Ovary (tissue), 9 donors: ENCODE data around the gene P2RY11. TPM values are rescaled to one million over a fixed set of nuclear protein-coding genes. Genes with fewer than 3 reads are reported as not detected.

Source experiments
- DNase-seq, 5 donors: peaks; one replicate each; pipeline ENCODE4 v3.0.0-alpha.2; 2019 to 2020
- H3K27ac ChIP-seq, 2 donors: fragments of 200-600 bp; one replicate each; pipeline versions ENCODE4 v1.5.1 to v1.8.0; 2019 to 2022
- H3K27me3 ChIP-seq: fragments of 200-600 bp; one replicate; pipeline ENCODE4 v1.8.0; 2022
- H3K36me3 ChIP-seq: fragments of 200-600 bp; sonication (generic); one replicate; pipeline ENCODE4 v1.5.1; 2019
- H3K4me1 ChIP-seq: one replicate; pipeline ENCODE4 v1.8.1; 2013; ENCODE audit warnings: mild to moderate bottlenecking, moderate library complexity; ENCODE audit not compliant: insufficient read depth
- H3K4me3 ChIP-seq: fragments of 200-600 bp; sonication (generic); one replicate; pipeline ENCODE4 v1.5.1; 2017
- H3K9me3 ChIP-seq, 2 donors: fragments of 200-600 bp in 1 of 2; sonication (generic) in 1 of 2; one replicate each; pipeline versions ENCODE4 v1.5.1 to v1.8.1; 2013 to 2019; ENCODE audit warnings: mild to moderate bottlenecking in 1 of 2, moderate library complexity in 1 of 2
- EP300 ChIP-seq: sonication (generic); formaldehyde crosslinking; IDR thresholded peaks from one replicate; pipeline ENCODE4 v1.6.1; 2017; ENCODE audit warnings: antibody characterized with exemption
- POLR2A ChIP-seq: fragments of 450-650 bp; IDR thresholded peaks from one replicate; pipeline ENCODE4 v1.6.1; 2017; ENCODE audit warnings: antibody characterized with exemption, mild to moderate bottlenecking, moderate library complexity
- WGBS, 3 donors: extraction: QIAGEN DNeasy Blood & Tissue Kit in 1 of 3; methylation state at CpG; one replicate each; pipeline versions ENCODE4 v1.1.5 to v1.1.7; 2013 to 2017; 5-methylcytosine and 5-hydroxymethylcytosine counted together
- intact Hi-C, 4 donors: fragments of 100-400 bp; cut with DNase I; formaldehyde crosslinking; loops; one replicate each; pipeline versions ENCODE4 v1.11.0 to v1.15.1; 2022 to 2023
- polyA plus RNA-seq, 2 donors: library from polyadenylated mRNA; stranded (reverse); fragments of 200-250 nt in 1 of 2; fragments of 350-450 nt in 1 of 2; fragmentation: Illumina TruSeq in 1 of 2; extraction: RNeasy Lipid Tissue Mini Kit (QIAGEN cat#74804) in 1 of 2; gene quantifications; one replicate each; pipeline ENCODE4 v1.2.3, GENCODE V29; 2013 to 2014
- total RNA-seq, 7 donors: library from RNA; depleted of rRNA in 2 of 7; stranded (reverse); fragments of >200 nt in 2 of 7; fragmentation: NEBNext Ultra II Directional in 3 of 7; extraction: Animal tissue kit (Norgen Biotek cat#: 25700) in 3 of 7; gene quantifications; one replicate each; pipeline versions ENCODE4 v1.1.0 to v1.2.4, GENCODE V29; 2016 to 2023
- TF ChIP-seq, protein P1 (sequence below), 3 donors: fragments of 450-650 bp in 2 of 3; fragments of 200-600 bp in 1 of 3; IDR thresholded peaks; one replicate each; pipeline versions ENCODE4 v1.5.1 to v1.8.0; 2016 to 2022; ENCODE audit warnings: antibody characterized with exemption in 3 of 3, mild to moderate bottlenecking in 1 of 3
- donor health status: DM: no; HTN: no; CAD: no; lungs with moderate emphysema.
- donor health status: DM: no; HTN: no; CAD: no.
- donor health status: Bipolar disorder and iron deficiency.
- donor health status: DM: yes; HTN: yes; CAD: no.
- donor health status: DM: no; HTN: no; CAD: no.
- donor health status: DM: yes; HTN: yes; CAD: no.

Gene P2RY11
- total and polyA plus RNA-seq, 9 donors: 2.1 to 18.5 (median 12.8) TPM

- intact Hi-C loops: loop anchor here in 1 of 4 donors (10.0 kb wide), 1 partner anchor 138 kb away; no protein-coding TSS in a partner anchor
- Histone ChIP-seq H3K27me3 (no peaks in the 10 kb centered on the region), H3K4me3 (peak within 1 kb of the TSS; percentile 70), H3K36me3 (no peaks in the 10 kb centered on the region), H3K9me3 (no peaks in the 10 kb centered on the region), H3K27ac (peak within 1 kb of the TSS in 1 of 2 donors; percentile 43), H3K4me1 (peaks cover 2% of the 10 kb centered on the region)
- TF ChIP-seq POLR2A: peak; percentile 79
- no peak for TF ChIP-seq EP300
- peak; percentile 97 to 99 (median 98) for DNase-seq
- WGBS, 3 donors: 1 to 2% (median 1%) methylated on average over 58 to 71 of the region's 71 CpGs
These were observed 5.2 kb upstream of the P2RY11 start, which contains the start of gene PPAN for GRCh38 chr19:10106100-10106936. TSS of gene PPAN (plus strand) at chr19:10106362. CDS start at chr19:10106395, 33 bp downstream.

GRCh38 chr19:10107254-10107653, 4.2 kb upstream of the P2RY11 start:
- Histone ChIP-seq H3K9me3 (no peaks in the 10 kb centered on the region), H3K27ac (no peak overlapping the region), H3K27me3 (no peaks in the 10 kb centered on the region), H3K4me1 (peaks cover 2% of the 10 kb centered on the region), H3K36me3 (no peaks in the 10 kb centered on the region), H3K4me3 (no peak overlapping the region)
- TF ChIP-seq EP300 (no peak), POLR2A (no peak)
- TF ChIP-seq, protein P1, sequence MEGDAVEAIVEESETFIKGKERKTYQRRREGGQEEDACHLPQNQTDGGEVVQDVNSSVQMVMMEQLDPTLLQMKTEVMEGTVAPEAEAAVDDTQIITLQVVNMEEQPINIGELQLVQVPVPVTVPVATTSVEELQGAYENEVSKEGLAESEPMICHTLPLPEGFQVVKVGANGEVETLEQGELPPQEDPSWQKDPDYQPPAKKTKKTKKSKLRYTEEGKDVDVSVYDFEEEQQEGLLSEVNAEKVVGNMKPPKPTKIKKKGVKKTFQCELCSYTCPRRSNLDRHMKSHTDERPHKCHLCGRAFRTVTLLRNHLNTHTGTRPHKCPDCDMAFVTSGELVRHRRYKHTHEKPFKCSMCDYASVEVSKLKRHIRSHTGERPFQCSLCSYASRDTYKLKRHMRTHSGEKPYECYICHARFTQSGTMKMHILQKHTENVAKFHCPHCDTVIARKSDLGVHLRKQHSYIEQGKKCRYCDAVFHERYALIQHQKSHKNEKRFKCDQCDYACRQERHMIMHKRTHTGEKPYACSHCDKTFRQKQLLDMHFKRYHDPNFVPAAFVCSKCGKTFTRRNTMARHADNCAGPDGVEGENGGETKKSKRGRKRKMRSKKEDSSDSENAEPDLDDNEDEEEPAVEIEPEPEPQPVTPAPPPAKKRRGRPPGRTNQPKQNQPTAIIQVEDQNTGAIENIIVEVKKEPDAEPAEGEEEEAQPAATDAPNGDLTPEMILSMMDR (IDR thresholded peaks at IDR 0.05): no peak
- no peak for DNase-seq
- WGBS, 3 donors: 65 to 82% (median 71%) methylated on average over 10 of the region's 10 CpGs
- intact Hi-C loops: loop anchor here in 1 of 4 donors (10.0 kb wide), 1 partner anchor 138 kb away; no protein-coding TSS in a partner anchor

DNA sequence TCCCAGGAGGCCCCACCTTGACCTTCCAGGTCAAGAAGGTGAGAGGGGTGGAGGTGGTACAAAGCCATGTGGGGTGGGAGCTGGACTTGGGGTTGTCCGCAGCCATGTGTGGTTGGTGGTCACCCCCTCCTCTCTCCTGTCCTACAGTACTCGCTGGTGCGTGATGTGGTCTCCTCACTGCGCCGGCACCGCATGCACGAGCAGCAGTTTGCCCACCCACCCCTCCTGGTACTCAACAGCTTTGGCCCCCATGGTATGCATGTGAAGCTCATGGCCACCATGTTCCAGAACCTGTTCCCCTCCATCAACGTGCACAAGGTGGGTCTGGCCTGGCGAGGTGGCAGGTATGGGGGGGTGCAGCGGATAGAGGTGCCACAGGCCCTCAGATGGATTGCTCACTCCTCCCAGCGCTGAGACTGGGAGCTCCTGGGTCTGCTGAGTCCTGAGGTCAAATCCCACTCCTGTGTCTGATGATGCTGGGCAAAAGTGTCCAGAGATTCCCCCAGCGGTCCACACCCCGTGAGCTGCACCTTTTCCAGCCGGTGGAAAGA, 3.6 kb upstream of the P2RY11 start:
- Histone ChIP-seq H3K27ac (no peak overlapping the region), H3K9me3 (no peaks in the 10 kb centered on the region), H3K4me3 (no peak overlapping the region), H3K36me3 (no peaks in the 10 kb centered on the region), H3K4me1 (peaks cover 2% of the 10 kb centered on the region), H3K27me3 (no peaks in the 10 kb centered on the region)
- intact Hi-C loops: loop anchor here in 1 of 4 donors (10.0 kb wide), 1 partner anchor 137 kb away; no protein-coding TSS in a partner anchor
- 90 to 92% (median 91%) methylated on average over 12 to 14 of the region's 14 CpGs for WGBS, 3 donors
- DNase-seq: no peak
- no peak for TF ChIP-seq EP300
- no peak for TF ChIP-seq POLR2A
- TF ChIP-seq, protein P1 (IDR thresholded peaks at IDR 0.05): no peak

GRCh38 chr19:10109528-10109927, 2.0 kb upstream of the P2RY11 start:
- TF ChIP-seq EP300 (no peak), POLR2A (no peak)
- TF ChIP-seq, protein P1 (IDR thresholded peaks at IDR 0.05): no peak
- 85 to 89% (median 88%) methylated on average over 14 of the region's 14 CpGs for WGBS, 3 donors
- Histone ChIP-seq H3K9me3 (no peaks in the 10 kb centered on the region), H3K4me1 (peaks cover 2% of the 10 kb centered on the region), H3K4me3 (no peak overlapping the region), H3K27me3 (no peaks in the 10 kb centered on the region), H3K36me3 (no peaks in the 10 kb centered on the region), H3K27ac (no peak overlapping the region)
- intact Hi-C loops: loop anchor here in 1 of 4 donors (10.0 kb wide), 1 partner anchor 135 kb away; no protein-coding TSS in a partner anchor
- no peak for DNase-seq
